ENCODE measurements around the gene ZSCAN2. TPM values are rescaled to one million over a fixed set of nuclear protein-coding genes. Genes with fewer than 3 reads are reported as not detected.
A peak's percentile ranks its signal among the peaks of the same experiment; 100 is the strongest.
"Not testable (repeated sequence)": the region's sequence is repeated elsewhere in the genome, so short reads cannot be mapped to it uniquely, and the experiment has no call there.

The ZSCAN2 gene
- 1 to 10 TPM; 2.8 to 4.6 TPM for total RNA-seq

DNA sequence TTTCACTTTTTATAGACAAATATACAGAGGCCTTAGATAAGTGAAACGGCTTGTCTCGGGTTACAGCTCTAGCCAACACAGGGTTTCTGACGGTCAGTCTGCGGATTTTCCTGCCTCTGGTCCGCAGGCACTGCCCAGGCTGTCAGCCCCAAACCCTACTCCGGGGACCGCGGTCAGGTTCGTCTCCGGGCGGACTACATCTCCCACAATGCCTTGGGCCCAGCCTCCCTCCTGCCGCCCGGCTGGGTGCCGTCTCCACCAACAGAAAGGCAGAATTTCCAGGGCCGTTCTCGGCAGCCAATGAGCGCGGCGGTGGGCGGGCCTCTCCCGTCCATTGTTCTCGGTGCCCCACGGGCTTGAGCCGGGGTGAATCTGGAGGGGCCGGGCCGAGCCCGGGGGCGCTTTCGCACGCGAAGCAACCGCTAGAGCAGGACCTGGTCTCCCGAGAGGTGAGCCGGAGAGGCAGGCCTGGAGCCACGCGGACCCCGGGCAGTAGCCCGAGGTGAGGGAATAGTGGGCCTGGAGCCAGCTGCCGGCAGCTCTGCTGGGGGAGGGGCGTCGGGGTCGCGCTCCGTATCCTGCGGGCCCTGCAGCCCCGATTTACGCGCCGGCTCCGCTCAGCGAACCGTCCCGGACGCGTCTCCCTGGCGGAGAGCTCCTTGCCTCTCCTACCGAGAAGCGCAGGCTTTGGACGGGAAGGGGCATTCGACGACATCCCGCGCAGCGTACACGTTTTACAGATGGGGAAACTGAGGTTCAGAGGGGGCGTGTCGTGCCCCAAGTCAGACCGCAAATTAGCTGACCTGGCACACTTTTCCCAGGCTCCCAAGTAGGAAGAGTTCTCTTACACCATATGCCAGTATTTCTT is at the start of gene ZSCAN2:
Gene ZSCAN2, plus strand, starts transcription at position 323 of the 868 bp plus-strand sequence. CDS start 2,919 bp downstream, outside the sequence.
- peaks cover 0 to 9% of the 10 kb centered on the region in 2 donors for H3K4me1 ChIP-seq (ENCODE audit: control insufficient read depth in 1 of 2, low read depth in 2 of 2)
- no peaks in the 10 kb centered on the region for H3K27me3 ChIP-seq (replicated peaks; ENCODE audit: insufficient read depth)
- no peaks in the 10 kb centered on the region for H3K36me3 ChIP-seq
- ATAC-seq (ENCODE audit: insufficient number of reproducible peaks, low FRiP score, low read depth), result peak; percentile 93
- peak within 1 kb of the TSS; percentile 57 to 58 for H3K27ac ChIP-seq
- DNase-seq (ENCODE audit: low spot score), result peak; percentile 85
- peak within 1 kb of the TSS; percentile 83 for H3K4me3 ChIP-seq
- H3K9me3 ChIP-seq, result no peaks in the 10 kb centered on the region
- TF ChIP-seq, protein P1, sequence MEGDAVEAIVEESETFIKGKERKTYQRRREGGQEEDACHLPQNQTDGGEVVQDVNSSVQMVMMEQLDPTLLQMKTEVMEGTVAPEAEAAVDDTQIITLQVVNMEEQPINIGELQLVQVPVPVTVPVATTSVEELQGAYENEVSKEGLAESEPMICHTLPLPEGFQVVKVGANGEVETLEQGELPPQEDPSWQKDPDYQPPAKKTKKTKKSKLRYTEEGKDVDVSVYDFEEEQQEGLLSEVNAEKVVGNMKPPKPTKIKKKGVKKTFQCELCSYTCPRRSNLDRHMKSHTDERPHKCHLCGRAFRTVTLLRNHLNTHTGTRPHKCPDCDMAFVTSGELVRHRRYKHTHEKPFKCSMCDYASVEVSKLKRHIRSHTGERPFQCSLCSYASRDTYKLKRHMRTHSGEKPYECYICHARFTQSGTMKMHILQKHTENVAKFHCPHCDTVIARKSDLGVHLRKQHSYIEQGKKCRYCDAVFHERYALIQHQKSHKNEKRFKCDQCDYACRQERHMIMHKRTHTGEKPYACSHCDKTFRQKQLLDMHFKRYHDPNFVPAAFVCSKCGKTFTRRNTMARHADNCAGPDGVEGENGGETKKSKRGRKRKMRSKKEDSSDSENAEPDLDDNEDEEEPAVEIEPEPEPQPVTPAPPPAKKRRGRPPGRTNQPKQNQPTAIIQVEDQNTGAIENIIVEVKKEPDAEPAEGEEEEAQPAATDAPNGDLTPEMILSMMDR (IDR thresholded peaks at IDR 0.05), result no peak

DNA sequence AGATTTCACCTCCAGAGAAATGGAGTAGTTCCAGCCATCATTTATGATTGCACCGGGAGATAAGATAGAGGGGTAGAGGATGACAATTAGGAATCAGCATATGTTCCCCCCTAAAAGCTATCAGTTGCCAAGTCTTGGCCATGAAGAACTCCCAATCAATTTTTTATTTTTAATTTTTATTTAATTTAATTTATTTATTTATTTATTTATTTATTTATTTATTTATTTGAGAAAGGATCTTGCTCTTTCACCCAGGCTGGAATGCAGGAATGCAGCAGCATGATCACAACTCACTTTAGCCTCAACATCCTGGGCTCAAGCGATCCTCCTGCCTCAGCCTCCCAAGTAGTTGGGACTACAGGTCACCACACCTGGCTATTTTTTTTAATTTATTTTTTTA is 49.2 kb upstream of the ZSCAN2 start:
- H3K9me3 ChIP-seq; H3K36me3 ChIP-seq; H3K27me3 ChIP-seq (replicated peaks; ENCODE audit: insufficient read depth); H3K4me3 ChIP-seq; ATAC-seq (ENCODE audit: insufficient number of reproducible peaks, low FRiP score, low read depth); DNase-seq (ENCODE audit: low spot score); H3K27ac ChIP-seq: not testable (repeated sequence)
- H3K4me1 ChIP-seq (ENCODE audit: control insufficient read depth in 1 of 2, low read depth in 2 of 2), result peaks cover 7 to 18% of the 10 kb centered on the region in 2 donors

DNA sequence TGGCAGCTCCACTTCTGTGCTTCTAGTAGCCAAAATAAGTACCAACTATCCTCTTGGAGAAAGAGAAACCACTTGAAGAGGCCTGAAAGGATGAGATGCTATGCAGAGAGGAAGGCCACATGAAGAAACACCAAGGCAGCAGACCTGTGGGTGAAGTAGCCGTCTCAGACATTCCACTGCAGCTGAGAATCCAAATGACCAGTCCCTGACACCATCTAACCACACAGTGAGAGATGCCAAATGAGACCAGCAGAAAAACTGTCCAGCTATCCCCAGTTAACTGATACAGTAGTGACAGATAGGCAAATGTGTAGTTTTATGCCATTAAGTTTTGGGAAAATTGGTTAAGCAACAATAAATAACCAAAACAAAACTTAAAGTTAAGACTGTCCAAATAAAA is 47.9 kb upstream of the ZSCAN2 start:
- Histone ChIP-seq H3K36me3 (peaks cover 7% of the 10 kb centered on the region), H3K4me1 (ENCODE audit: control insufficient read depth in 1 of 2, low read depth in 2 of 2) (peaks cover 7 to 18% of the 10 kb centered on the region in 2 donors), H3K27me3 (replicated peaks; ENCODE audit: insufficient read depth) (no peaks in the 10 kb centered on the region), H3K27ac (no peak overlapping the region), H3K9me3 (no peaks in the 10 kb centered on the region), H3K4me3 (no peak overlapping the region)
- no peak for DNase-seq (ENCODE audit: low spot score)
- TF ChIP-seq, protein P1 (IDR thresholded peaks at IDR 0.05), result no peak
- ATAC-seq (ENCODE audit: insufficient number of reproducible peaks, low FRiP score, low read depth), result no peak

DNA sequence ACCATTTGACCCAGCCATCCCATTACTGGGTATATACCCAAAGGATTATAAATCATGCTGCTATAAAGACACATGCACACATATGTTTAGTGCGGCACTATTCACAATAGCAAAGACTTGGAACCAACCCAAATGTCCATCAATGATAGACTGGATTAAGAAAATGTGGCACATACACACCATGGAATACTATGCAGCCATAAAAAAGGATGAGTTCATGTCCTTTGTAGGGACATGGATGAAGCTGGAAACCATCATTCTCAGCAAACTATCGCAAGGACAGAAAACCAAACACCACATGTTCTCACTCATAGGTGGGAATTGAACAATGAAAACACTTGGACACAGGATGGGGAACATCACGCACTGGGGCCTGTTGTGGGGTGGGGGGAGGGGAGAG is 44.1 kb upstream of the ZSCAN2 start:
- DNase-seq (ENCODE audit: low spot score), result not testable (repeated sequence)

DNA sequence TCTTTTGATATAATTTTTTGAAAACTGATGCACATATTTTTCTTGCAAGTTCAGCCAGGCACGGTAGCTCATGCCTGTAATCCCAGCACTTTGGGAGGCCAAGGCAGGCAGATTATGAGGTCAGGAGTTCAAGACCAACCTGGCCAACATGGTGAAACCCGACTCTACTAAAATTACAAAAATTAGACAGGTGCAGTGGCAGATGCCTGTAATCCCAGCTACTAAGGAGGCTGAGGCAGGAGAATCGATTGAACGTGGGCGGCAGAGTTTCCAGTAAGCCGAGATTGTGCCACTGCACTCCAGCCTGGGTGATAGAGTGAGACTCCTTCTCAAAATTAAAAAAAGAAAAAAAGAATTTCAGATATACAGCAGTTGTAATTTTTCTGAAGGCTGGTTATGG is 32.8 kb upstream of the ZSCAN2 start:
- peaks cover 4 to 11% of the 10 kb centered on the region in 2 donors for H3K4me1 ChIP-seq (ENCODE audit: control insufficient read depth in 1 of 2, low read depth in 2 of 2)
- H3K9me3 ChIP-seq; H3K4me3 ChIP-seq; H3K36me3 ChIP-seq; H3K27me3 ChIP-seq (replicated peaks; ENCODE audit: insufficient read depth); H3K27ac ChIP-seq; ATAC-seq (ENCODE audit: insufficient number of reproducible peaks, low FRiP score, low read depth); DNase-seq (ENCODE audit: low spot score): not testable (repeated sequence)

More for the DNA sequence above, 44.1 kb upstream of the ZSCAN2 start:
- H3K4me3 ChIP-seq; H3K9me3 ChIP-seq; ATAC-seq (ENCODE audit: insufficient number of reproducible peaks, low FRiP score, low read depth); H3K27ac ChIP-seq; H3K27me3 ChIP-seq (replicated peaks; ENCODE audit: insufficient read depth); H3K36me3 ChIP-seq: not testable (repeated sequence)
- H3K4me1 ChIP-seq (ENCODE audit: control insufficient read depth in 1 of 2, low read depth in 2 of 2), result peaks cover 7 to 18% of the 10 kb centered on the region in 2 donors

DNA sequence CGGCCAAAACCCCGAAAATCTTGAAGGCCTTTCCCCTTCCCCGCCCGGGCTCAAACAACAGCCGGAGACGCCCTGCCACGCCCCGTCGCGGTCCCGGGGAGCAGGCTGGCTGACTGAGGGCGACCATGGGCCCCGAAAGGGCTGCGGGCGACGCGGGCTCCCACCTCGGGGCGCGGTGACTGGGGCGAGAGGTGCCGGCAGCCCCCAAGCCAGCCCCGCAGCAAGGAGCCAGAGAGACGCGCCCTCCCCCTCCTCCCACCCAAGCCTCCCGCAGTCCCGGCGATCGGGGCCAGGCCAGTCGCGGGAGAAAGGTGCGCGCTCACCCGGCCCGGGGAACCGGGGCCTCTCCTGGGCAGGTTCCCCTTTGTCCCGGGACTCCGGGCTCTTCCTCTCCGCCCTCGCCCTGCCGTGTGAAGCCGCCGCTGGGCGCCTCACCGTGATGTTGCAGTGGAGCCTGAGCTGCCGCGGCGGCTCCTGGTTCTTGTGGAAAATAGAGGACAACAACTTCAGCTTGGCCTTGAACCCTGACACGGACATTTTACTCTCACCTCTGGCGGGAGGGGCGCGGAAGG is 30.6 kb upstream of the ZSCAN2 start:
- peak overlapping the region; percentile 98 for H3K4me3 ChIP-seq
- peaks cover 4 to 11% of the 10 kb centered on the region in 2 donors for H3K4me1 ChIP-seq (ENCODE audit: control insufficient read depth in 1 of 2, low read depth in 2 of 2)
- no peaks in the 10 kb centered on the region for H3K9me3 ChIP-seq
- ATAC-seq (ENCODE audit: insufficient number of reproducible peaks, low FRiP score, low read depth) (no peak), DNase-seq (ENCODE audit: low spot score) (no peak)
- TF ChIP-seq, protein P1 (IDR thresholded peaks at IDR 0.05), result no peak
- H3K27ac ChIP-seq, result peak overlapping the region; percentile 94 to 97
- H3K36me3 ChIP-seq, result no peaks in the 10 kb centered on the region
- H3K27me3 ChIP-seq (replicated peaks; ENCODE audit: insufficient read depth), result no peaks in the 10 kb centered on the region

Measured in thoracic aorta (tissue), 2 donors.